ENCODE results near the gene PLP1.
"Not testable (repeated sequence)": the region's sequence is repeated elsewhere in the genome, so short reads cannot be mapped to it uniquely, and the experiment has no call there.

The PLP1 gene

GRCh38 chrX:103747163-103747562, 29.5 kb upstream of the PLP1 start:
- H3K27ac ChIP-seq (ENCODE audit: low read depth, low read length), result no peak overlapping the region
- H3K36me3 ChIP-seq (ENCODE audit: insufficient read depth, low read length), result no peaks in the 10 kb centered on the region
- H3K4me3 ChIP-seq (ENCODE audit: low read depth in 1 of 2, low read length in 2 of 2), result no peak overlapping the region
- no peaks in the 10 kb centered on the region for H3K27me3 ChIP-seq (ENCODE audit: control insufficient read depth in 1 of 2, insufficient read depth in 2 of 2, low read length in 2 of 2)
- H3K4me1 ChIP-seq (ENCODE audit: insufficient read depth, low read length), result no peaks in the 10 kb centered on the region
- no peaks in the 10 kb centered on the region for H3K9me3 ChIP-seq (ENCODE audit: low read length)
- H3K9ac ChIP-seq (ENCODE audit: low read length), result no peak overlapping the region

GRCh38 chrX:103754401-103754800, 22.2 kb upstream of the PLP1 start:
- H3K9me3 ChIP-seq (ENCODE audit: low read length), result no peaks in the 10 kb centered on the region
- H3K27ac ChIP-seq (ENCODE audit: low read depth, low read length), result no peak overlapping the region
- no peak overlapping the region for H3K9ac ChIP-seq (ENCODE audit: low read length)
- no peaks in the 10 kb centered on the region for H3K36me3 ChIP-seq (ENCODE audit: insufficient read depth, low read length)
- no peaks in the 10 kb centered on the region for H3K27me3 ChIP-seq (ENCODE audit: control insufficient read depth in 1 of 2, insufficient read depth in 2 of 2, low read length in 2 of 2)
- no peak overlapping the region for H3K4me3 ChIP-seq (ENCODE audit: low read depth in 1 of 2, low read length in 2 of 2)
- H3K4me1 ChIP-seq (ENCODE audit: insufficient read depth, low read length), result no peaks in the 10 kb centered on the region

- Histone ChIP-seq H3K27me3 (ENCODE audit: control insufficient read depth in 1 of 2, insufficient read depth in 2 of 2, low read length in 2 of 2) (no peaks in the 10 kb centered on the region), H3K9ac (ENCODE audit: low read length) (no peak overlapping the region), H3K36me3 (ENCODE audit: insufficient read depth, low read length) (no peaks in the 10 kb centered on the region), H3K27ac (ENCODE audit: low read depth, low read length) (no peak overlapping the region), H3K9me3 (ENCODE audit: low read length) (no peaks in the 10 kb centered on the region), H3K4me1 (ENCODE audit: insufficient read depth, low read length) (no peaks in the 10 kb centered on the region), H3K4me3 (ENCODE audit: low read depth in 1 of 2, low read length in 2 of 2) (no peak overlapping the region)
Observed at GRCh38 chrX:103756736-103757135, 19.9 kb upstream of the PLP1 start.

GRCh38 chrX:103758555-103758954, 18.1 kb upstream of the PLP1 start:
- no peaks in the 10 kb centered on the region for H3K27me3 ChIP-seq (ENCODE audit: control insufficient read depth in 1 of 2, insufficient read depth in 2 of 2, low read length in 2 of 2)
- no peak overlapping the region for H3K4me3 ChIP-seq (ENCODE audit: low read depth in 1 of 2, low read length in 2 of 2)
- H3K4me1 ChIP-seq (ENCODE audit: insufficient read depth, low read length), result no peaks in the 10 kb centered on the region
- no peaks in the 10 kb centered on the region for H3K9me3 ChIP-seq (ENCODE audit: low read length)
- H3K36me3 ChIP-seq (ENCODE audit: insufficient read depth, low read length), result no peaks in the 10 kb centered on the region
- no peak overlapping the region for H3K27ac ChIP-seq (ENCODE audit: low read depth, low read length)
- H3K9ac ChIP-seq (ENCODE audit: low read length), result no peak overlapping the region

- H3K4me1 ChIP-seq (ENCODE audit: insufficient read depth, low read length); H3K27me3 ChIP-seq (ENCODE audit: control insufficient read depth in 1 of 2, insufficient read depth in 2 of 2, low read length in 2 of 2); H3K9ac ChIP-seq (ENCODE audit: low read length); H3K36me3 ChIP-seq (ENCODE audit: insufficient read depth, low read length); H3K4me3 ChIP-seq (ENCODE audit: low read depth in 1 of 2, low read length in 2 of 2); H3K9me3 ChIP-seq (ENCODE audit: low read length); H3K27ac ChIP-seq (ENCODE audit: low read depth, low read length): not testable (repeated sequence)
Observed at GRCh38 chrX:103763541-103763940, 13.1 kb upstream of the PLP1 start.

GRCh38 chrX:103766813-103767555, 9.7 kb upstream of the PLP1 start:
- not testable (repeated sequence) for H3K9me3 ChIP-seq (ENCODE audit: low read length); H3K27me3 ChIP-seq (ENCODE audit: control insufficient read depth in 1 of 2, insufficient read depth in 2 of 2, low read length in 2 of 2); H3K9ac ChIP-seq (ENCODE audit: low read length); H3K27ac ChIP-seq (ENCODE audit: low read depth, low read length); H3K4me1 ChIP-seq (ENCODE audit: insufficient read depth, low read length); H3K36me3 ChIP-seq (ENCODE audit: insufficient read depth, low read length); H3K4me3 ChIP-seq (ENCODE audit: low read depth in 1 of 2, low read length in 2 of 2)

GRCh38 chrX:103773445-103773844, 3.2 kb upstream of the PLP1 start:
- Histone ChIP-seq H3K4me3 (ENCODE audit: low read depth in 1 of 2, low read length in 2 of 2) (no peak overlapping the region), H3K27ac (ENCODE audit: low read depth, low read length) (no peak overlapping the region), H3K36me3 (ENCODE audit: insufficient read depth, low read length) (no peaks in the 10 kb centered on the region), H3K9ac (ENCODE audit: low read length) (no peak overlapping the region), H3K4me1 (ENCODE audit: insufficient read depth, low read length) (no peaks in the 10 kb centered on the region), H3K27me3 (ENCODE audit: control insufficient read depth in 1 of 2, insufficient read depth in 2 of 2, low read length in 2 of 2) (peaks cover 0 to 6% of the 10 kb centered on the region in 2 donors), H3K9me3 (ENCODE audit: low read length) (no peaks in the 10 kb centered on the region)

GRCh38 chrX:103774070-103774642, 2.5 kb upstream of the PLP1 start:
- Histone ChIP-seq H3K27me3 (ENCODE audit: control insufficient read depth in 1 of 2, insufficient read depth in 2 of 2, low read length in 2 of 2) (peaks cover 0 to 6% of the 10 kb centered on the region in 2 donors), H3K4me3 (ENCODE audit: low read depth in 1 of 2, low read length in 2 of 2) (no peak overlapping the region), H3K36me3 (ENCODE audit: insufficient read depth, low read length) (no peaks in the 10 kb centered on the region), H3K9me3 (ENCODE audit: low read length) (no peaks in the 10 kb centered on the region), H3K27ac (ENCODE audit: low read depth, low read length) (no peak overlapping the region), H3K4me1 (ENCODE audit: insufficient read depth, low read length) (no peaks in the 10 kb centered on the region), H3K9ac (ENCODE audit: low read length) (no peak overlapping the region)

GRCh38 chrX:103779141-103779789, 2.6 kb downstream of the PLP1 start:
- H3K9ac ChIP-seq (ENCODE audit: low read length), result no peak overlapping the region
- H3K9me3 ChIP-seq (ENCODE audit: low read length), result no peaks in the 10 kb centered on the region
- no peak overlapping the region for H3K4me3 ChIP-seq (ENCODE audit: low read depth in 1 of 2, low read length in 2 of 2)

GRCh38 chrX:103780336-103781061, 3.9 kb downstream of the PLP1 start:
- H3K9me3 ChIP-seq (ENCODE audit: low read length), result no peaks in the 10 kb centered on the region
- H3K4me1 ChIP-seq (ENCODE audit: insufficient read depth, low read length), result no peaks in the 10 kb centered on the region
- no peaks in the 10 kb centered on the region for H3K36me3 ChIP-seq (ENCODE audit: insufficient read depth, low read length)
- no peaks in the 10 kb centered on the region for H3K27me3 ChIP-seq (ENCODE audit: control insufficient read depth in 1 of 2, insufficient read depth in 2 of 2, low read length in 2 of 2)
- H3K4me3 ChIP-seq (ENCODE audit: low read depth in 1 of 2, low read length in 2 of 2), result no peak overlapping the region
- H3K27ac ChIP-seq (ENCODE audit: low read depth, low read length), result no peak overlapping the region
- no peak overlapping the region for H3K9ac ChIP-seq (ENCODE audit: low read length)

More at GRCh38 chrX:103779141-103779789, 2.6 kb downstream of the PLP1 start:
- no peaks in the 10 kb centered on the region for H3K4me1 ChIP-seq (ENCODE audit: insufficient read depth, low read length)
- H3K36me3 ChIP-seq (ENCODE audit: insufficient read depth, low read length), result no peaks in the 10 kb centered on the region
- no peak overlapping the region for H3K27ac ChIP-seq (ENCODE audit: low read depth, low read length)
- H3K27me3 ChIP-seq (ENCODE audit: control insufficient read depth in 1 of 2, insufficient read depth in 2 of 2, low read length in 2 of 2), result no peaks in the 10 kb centered on the region

GRCh38 chrX:103781062-103781402, 4.4 kb downstream of the PLP1 start:
- Histone ChIP-seq H3K4me1 (ENCODE audit: insufficient read depth, low read length) (no peaks in the 10 kb centered on the region), H3K9me3 (ENCODE audit: low read length) (no peaks in the 10 kb centered on the region), H3K9ac (ENCODE audit: low read length) (no peak overlapping the region), H3K27ac (ENCODE audit: low read depth, low read length) (no peak overlapping the region), H3K36me3 (ENCODE audit: insufficient read depth, low read length) (no peaks in the 10 kb centered on the region), H3K27me3 (ENCODE audit: control insufficient read depth in 1 of 2, insufficient read depth in 2 of 2, low read length in 2 of 2) (no peaks in the 10 kb centered on the region), H3K4me3 (ENCODE audit: low read depth in 1 of 2, low read length in 2 of 2) (no peak overlapping the region)
